Astrocyte (in vitro differentiated cells and primary cell): Measurements from ENCODE around the gene BROX.

Source experiments
- EZH2 ChIP-seq: IDR thresholded peaks from 2 replicates; pipeline ENCODE4 v1.6.1; 2012; ENCODE audit warnings: mild to moderate bottlenecking, low read length, inconsistent platforms; ENCODE audit not compliant: insufficient read depth
- TF ChIP-seq, protein P1 (sequence below): IDR thresholded peaks from 2 replicates; pipeline ENCODE4 v1.5.1; 2011; ENCODE audit warnings: low read depth, mild to moderate bottlenecking, inconsistent platforms, low read length, moderate library complexity; ENCODE audit not compliant: insufficient read depth

DNA sequence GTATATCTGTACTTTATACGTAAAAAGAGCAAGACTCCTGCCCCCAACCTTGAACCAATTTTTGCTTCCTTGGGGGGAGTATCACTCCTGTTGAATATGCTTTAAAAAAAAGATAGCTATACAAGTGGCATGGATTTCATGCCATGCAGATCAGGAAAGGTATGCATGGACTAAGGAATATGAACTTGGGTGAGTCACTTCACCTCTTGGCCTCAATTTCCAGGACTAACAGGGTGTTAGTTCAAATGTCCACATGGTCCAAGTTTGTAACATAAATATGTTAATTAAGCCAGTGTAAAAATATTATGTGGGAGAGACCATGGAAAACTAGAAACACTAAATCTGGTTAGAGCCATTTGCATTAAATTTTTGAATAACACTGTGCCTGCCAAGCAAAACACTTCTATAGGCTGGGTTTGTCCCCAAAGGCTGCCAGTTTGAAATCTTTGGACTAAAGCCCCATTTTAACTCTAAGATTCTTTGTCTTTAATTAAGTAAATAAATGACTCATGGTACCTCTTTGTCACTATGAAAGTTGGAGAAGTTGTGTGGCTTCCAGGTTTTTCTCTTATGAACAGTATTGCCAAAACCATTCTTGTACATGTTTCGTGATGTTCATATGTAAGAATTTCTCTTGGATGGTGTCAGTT, 57.7 kb downstream of the BROX start:
- TF ChIP-seq EZH2: no peak
- TF ChIP-seq, protein P1, sequence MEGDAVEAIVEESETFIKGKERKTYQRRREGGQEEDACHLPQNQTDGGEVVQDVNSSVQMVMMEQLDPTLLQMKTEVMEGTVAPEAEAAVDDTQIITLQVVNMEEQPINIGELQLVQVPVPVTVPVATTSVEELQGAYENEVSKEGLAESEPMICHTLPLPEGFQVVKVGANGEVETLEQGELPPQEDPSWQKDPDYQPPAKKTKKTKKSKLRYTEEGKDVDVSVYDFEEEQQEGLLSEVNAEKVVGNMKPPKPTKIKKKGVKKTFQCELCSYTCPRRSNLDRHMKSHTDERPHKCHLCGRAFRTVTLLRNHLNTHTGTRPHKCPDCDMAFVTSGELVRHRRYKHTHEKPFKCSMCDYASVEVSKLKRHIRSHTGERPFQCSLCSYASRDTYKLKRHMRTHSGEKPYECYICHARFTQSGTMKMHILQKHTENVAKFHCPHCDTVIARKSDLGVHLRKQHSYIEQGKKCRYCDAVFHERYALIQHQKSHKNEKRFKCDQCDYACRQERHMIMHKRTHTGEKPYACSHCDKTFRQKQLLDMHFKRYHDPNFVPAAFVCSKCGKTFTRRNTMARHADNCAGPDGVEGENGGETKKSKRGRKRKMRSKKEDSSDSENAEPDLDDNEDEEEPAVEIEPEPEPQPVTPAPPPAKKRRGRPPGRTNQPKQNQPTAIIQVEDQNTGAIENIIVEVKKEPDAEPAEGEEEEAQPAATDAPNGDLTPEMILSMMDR: no peak
